ENCODE measurements around the gene ADAMTSL1. TPM values are rescaled to one million over a fixed set of nuclear protein-coding genes. Genes with fewer than 3 reads are reported as not detected.

Gene ADAMTSL1
- total RNA-seq, 6 donors from 2014 or later: 0.44 to 6.4 (median 2.3) TPM; not detected in 1

DNA sequence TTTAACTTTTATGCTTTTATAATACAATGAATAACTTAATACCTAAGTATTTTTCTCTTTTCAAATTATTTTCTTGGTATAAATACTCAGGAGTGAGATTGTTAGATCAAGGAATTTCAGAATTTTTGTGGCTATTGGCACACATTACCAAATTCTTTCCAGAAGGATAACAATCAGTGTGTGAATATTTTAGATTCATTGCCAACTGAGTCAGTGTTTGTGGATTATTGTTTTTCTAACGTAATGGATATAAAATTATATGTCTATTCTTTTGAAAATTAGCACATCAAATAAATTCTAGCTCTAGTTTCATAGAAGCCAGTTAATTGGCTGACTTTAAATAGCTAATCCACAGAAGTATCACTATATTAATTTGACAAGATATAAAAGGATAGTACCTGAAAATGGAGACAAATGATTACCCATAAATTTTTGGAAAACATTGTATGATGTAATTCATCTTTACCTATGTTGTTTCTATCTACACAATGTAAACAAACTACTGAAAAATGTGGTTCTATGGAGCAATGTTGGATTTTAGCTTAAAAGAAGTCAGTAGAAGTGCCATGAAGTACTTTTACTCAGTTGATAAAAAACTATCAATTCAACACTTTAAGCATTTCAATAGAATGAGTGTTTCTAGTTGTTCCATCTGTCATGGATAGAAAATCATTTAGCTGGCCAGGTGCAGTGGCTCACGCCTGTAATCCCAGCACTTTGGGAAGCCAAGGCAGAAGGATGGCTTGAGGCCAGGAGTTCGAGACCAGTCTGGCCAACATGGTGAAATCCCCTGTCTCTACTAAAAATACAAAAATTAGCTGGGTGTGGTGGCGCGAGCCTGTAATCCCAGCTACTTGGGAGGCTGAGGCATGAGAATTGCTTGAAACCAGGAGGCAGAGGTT lies 185.1 kb downstream of the ADAMTSL1 start:
- no peak for ATAC-seq (ENCODE audit: low FRiP score in 2 of 2)
- Histone ChIP-seq H3K27me3 (no peaks in the 10 kb centered on the region), H3K4me3 (no peak overlapping the region), H3K9me3 (no peaks in the 10 kb centered on the region), H3K27ac (no peak overlapping the region), H3K36me3 (no peaks in the 10 kb centered on the region), H3K4me1 (no peaks in the 10 kb centered on the region)
- DNase-seq: no peak
- TF ChIP-seq POLR2AphosphoS5 (IDR thresholded peaks at IDR 0.05): no peak
- TF ChIP-seq, protein P1, sequence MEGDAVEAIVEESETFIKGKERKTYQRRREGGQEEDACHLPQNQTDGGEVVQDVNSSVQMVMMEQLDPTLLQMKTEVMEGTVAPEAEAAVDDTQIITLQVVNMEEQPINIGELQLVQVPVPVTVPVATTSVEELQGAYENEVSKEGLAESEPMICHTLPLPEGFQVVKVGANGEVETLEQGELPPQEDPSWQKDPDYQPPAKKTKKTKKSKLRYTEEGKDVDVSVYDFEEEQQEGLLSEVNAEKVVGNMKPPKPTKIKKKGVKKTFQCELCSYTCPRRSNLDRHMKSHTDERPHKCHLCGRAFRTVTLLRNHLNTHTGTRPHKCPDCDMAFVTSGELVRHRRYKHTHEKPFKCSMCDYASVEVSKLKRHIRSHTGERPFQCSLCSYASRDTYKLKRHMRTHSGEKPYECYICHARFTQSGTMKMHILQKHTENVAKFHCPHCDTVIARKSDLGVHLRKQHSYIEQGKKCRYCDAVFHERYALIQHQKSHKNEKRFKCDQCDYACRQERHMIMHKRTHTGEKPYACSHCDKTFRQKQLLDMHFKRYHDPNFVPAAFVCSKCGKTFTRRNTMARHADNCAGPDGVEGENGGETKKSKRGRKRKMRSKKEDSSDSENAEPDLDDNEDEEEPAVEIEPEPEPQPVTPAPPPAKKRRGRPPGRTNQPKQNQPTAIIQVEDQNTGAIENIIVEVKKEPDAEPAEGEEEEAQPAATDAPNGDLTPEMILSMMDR (IDR thresholded peaks at IDR 0.05): no peak
- no peak for TF ChIP-seq POLR2A (IDR thresholded peaks at IDR 0.05)
- TF ChIP-seq EP300 (IDR thresholded peaks at IDR 0.05): no peak
- 79 to 81% methylated on average over 5 of the region's 5 CpGs for WGBS, 2 donors

DNA sequence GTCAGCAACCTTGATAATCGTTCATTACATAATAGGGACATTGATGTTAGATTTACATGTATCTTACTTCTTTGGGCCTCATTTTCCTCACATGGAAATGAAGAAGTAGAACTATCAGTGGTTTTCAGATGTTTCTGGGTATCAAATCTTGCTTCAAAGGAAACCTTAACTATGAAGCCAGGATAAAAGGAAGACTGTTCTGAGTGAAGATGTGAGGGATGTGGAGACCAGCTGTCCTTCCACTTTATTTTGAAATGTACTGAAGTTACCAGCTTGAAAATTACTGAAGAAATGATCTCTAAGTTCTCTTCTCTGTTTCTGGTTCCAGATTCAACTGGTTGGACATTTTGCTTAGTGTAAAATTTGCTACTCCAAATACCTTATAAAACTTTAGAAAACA lies 186.0 kb downstream of the ADAMTSL1 start:
- no peak for ATAC-seq (ENCODE audit: low FRiP score in 2 of 2)
- no peak for TF ChIP-seq POLR2A (IDR thresholded peaks at IDR 0.05)
- TF ChIP-seq, protein P1 (IDR thresholded peaks at IDR 0.05): no peak
- TF ChIP-seq POLR2AphosphoS5 (IDR thresholded peaks at IDR 0.05): no peak
- TF ChIP-seq EP300 (IDR thresholded peaks at IDR 0.05): no peak
- Histone ChIP-seq H3K36me3 (no peaks in the 10 kb centered on the region), H3K9me3 (no peaks in the 10 kb centered on the region), H3K4me1 (no peaks in the 10 kb centered on the region), H3K4me3 (no peak overlapping the region), H3K27me3 (no peaks in the 10 kb centered on the region), H3K27ac (no peak overlapping the region)
- WGBS, 2 donors: 77 to 82% methylated on average over 1 of the region's 1 CpG
- no peak for DNase-seq

- TF ChIP-seq, protein P1 (IDR thresholded peaks at IDR 0.05): no peak
- TF ChIP-seq POLR2A (IDR thresholded peaks at IDR 0.05) (no peak), POLR2AphosphoS5 (IDR thresholded peaks at IDR 0.05) (no peak), EP300 (IDR thresholded peaks at IDR 0.05) (no peak)
- no peak for ATAC-seq (ENCODE audit: low FRiP score in 2 of 2)
- Histone ChIP-seq H3K27me3 (no peaks in the 10 kb centered on the region), H3K9me3 (no peaks in the 10 kb centered on the region), H3K4me1 (no peaks in the 10 kb centered on the region), H3K27ac (no peak overlapping the region), H3K36me3 (no peaks in the 10 kb centered on the region), H3K4me3 (no peak overlapping the region)
- DNase-seq: no peak
- WGBS, 2 donors: 80 to 83% methylated on average over 3 of the region's 3 CpGs
These were observed 188.4 kb downstream of the ADAMTSL1 start for GRCh38 chr9:18662320-18662719.

DNA sequence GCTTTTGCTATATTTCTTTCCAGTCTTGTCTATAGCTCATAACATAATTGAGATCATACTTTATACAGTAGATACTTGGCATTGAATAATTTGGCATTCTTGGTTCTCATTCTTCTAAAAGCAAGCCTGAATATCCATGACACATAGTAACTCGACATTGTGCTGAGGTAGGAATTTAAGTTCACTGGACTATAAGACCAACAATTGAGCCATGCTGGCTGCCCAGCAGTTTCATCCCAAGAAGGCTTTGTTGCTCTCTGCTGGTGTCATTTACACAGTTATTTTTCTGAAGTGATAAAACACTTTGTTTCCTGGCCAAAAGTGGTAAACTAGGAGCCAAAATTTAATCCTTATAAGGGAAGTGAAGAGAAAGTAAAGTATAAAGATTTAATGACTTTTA lies 192.0 kb downstream of the ADAMTSL1 start:
- H3K9me3 ChIP-seq: no peaks in the 10 kb centered on the region
- H3K4me3 ChIP-seq: no peak overlapping the region
- TF ChIP-seq POLR2A (IDR thresholded peaks at IDR 0.05) (no peak), POLR2AphosphoS5 (IDR thresholded peaks at IDR 0.05) (no peak), EP300 (IDR thresholded peaks at IDR 0.05) (no peak)
- TF ChIP-seq, protein P1 (IDR thresholded peaks at IDR 0.05): no peak
- no peak for DNase-seq
- ATAC-seq (ENCODE audit: low FRiP score in 2 of 2): peak in 1 of 2 donors; percentile 17
- H3K4me1 ChIP-seq: no peaks in the 10 kb centered on the region
- no peak overlapping the region for H3K27ac ChIP-seq
- 65 to 68% methylated on average over 1 of the region's 1 CpG for WGBS, 2 donors
- no peaks in the 10 kb centered on the region for H3K27me3 ChIP-seq
- no peaks in the 10 kb centered on the region for H3K36me3 ChIP-seq
